ENCODE data around the gene BCAR1.

BCAR1 gene

DNA sequence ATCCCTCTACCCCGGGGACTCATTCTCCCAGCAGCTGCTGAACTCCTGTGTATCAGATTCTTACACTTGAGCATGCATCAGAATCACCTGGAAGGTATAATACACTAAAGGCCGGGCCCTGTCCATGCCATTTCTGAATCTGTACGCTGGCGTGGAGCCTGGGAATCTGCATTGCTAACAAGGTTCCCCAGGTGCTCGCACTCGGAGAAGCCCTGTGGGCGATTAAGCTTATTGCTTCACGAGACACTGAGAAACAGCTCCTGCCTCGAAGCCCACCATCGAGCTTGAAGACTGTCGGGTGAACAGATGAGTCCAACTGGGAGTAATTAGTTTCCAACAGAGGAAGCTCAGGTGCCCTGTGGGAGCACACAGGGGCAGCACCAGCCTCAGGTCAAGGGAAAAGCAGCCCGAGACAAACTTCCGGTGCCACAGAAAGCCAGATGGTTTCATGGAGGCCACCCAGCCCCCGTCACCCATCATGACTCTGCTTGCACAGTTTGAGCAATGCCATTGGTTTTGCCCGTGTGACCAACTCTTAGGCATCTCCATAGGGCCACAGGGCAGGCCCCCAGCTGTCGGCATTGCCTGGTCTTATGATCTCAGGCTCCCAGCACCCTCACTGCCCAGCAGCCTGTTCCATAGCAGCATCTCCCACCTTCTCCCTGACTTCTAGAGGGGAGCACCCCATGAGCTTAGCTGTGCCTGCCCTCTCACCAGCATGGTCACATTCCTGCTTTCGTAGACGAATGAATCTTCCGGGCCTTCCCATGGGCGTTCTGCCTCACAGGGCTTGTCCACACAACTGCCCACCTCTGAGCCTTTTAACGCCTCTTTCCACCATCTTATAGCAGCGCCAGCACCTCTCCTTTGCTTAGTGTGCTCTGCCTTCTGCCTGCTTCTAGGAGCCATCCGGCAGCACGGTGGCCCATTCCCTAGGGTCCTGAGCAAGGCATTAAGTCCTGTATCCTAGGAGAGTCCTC lies 55.3 kb downstream of the BCAR1 start:
- DNase-seq (ENCODE audit: extremely low read depth, low read depth) = no peak
- TF ChIP-seq CTCF (IDR thresholded peaks at IDR 0.05; ENCODE audit: low read depth, low read length) = no peak

DNA sequence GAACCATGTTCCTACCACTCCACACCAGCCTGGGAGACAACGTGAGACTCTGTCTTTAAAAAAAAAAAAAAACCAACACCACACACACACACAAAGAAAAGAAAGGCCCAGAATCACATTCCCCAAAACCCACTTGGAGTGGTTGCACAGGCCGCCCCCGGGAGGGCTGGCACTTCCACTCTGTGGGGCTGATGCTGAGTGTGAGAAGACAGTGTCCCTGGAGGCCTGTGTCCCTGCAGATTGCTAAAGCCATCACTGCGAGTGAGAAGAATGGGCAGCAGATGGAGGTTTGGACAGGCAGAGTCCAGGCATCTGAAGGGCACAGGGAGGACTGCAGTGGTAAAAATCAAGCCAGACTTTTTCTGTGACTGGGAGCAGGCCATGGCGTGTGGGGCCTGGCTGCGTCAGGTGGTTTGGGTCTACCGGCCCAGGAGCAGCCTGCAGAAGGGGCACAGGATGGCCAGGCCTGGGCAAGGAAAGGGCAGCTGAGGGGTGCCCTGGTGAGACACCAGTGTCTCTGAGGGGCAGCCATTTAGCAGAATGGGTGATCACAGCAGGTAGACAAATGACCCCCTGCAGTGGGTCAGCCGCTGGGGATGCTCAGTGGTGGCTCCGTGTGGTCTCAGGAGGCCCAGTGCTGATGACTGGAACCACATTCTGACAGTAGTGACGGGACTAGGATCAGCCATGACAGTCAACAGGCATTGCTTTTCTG lies 57.5 kb downstream of the BCAR1 start:
- DNase-seq (ENCODE audit: extremely low read depth, low read depth) = no peak
- TF ChIP-seq CTCF (IDR thresholded peaks at IDR 0.05; ENCODE audit: low read depth, low read length) = no peak

DNA sequence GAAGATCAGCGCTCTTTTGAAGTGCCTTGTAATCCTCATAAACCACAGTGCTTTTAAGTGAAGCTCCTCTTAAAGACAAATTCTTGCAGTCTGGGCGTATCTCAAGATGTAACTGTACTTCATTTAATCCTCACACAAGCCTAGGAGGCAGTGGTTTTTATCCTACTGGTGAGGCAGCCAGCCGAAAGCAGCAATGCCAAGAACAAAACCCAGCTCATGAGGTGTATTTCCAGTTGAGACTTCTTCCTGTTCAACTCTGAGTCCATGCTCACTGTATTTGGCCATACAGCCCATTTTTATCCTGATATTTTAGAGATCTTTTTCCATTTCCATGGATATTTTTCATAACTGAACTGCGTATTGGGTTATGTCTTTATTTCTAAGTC lies 58.2 kb downstream of the BCAR1 start:
- TF ChIP-seq CTCF (IDR thresholded peaks at IDR 0.05; ENCODE audit: low read depth, low read length) = no peak
- no peak for DNase-seq (ENCODE audit: extremely low read depth, low read depth)

GRCh38 chr16:75192606-75193264 lies 58.7 kb downstream of the BCAR1 start:
- no peak for TF ChIP-seq CTCF (IDR thresholded peaks at IDR 0.05; ENCODE audit: low read depth, low read length)
- no peak for DNase-seq (ENCODE audit: extremely low read depth, low read depth)

DNA sequence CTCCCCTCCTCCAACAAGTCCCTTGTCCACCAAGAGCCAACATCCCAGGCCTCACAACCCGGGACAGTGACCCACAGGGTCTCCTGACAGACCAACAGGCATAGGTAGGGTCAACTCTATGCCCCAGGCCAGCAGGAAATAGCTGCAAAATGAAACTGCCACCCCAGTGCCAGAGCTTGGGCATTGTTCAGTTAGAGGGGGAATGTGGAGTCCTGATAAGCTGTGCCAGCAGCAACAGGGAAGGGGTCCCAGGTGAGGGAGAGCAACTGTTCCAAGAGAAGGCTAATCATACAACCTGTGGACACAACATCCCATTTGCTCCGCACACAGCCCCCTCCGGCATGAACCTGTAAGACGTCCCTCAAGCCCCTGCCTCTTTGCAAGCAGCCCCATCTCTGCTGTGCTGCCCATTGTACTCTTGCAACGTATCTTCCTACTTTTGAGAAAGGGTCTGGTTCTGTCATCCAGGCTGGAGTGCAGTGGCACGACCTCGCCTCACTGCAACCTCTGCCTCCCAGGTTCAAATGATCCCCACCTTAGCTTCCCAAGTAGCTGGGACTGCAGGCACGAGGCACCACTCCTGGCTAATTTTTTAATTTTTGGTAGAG lies 61.7 kb downstream of the BCAR1 start:
- no peak for DNase-seq (ENCODE audit: extremely low read depth, low read depth)
- no peak for TF ChIP-seq CTCF (IDR thresholded peaks at IDR 0.05; ENCODE audit: low read depth, low read length)

DNA sequence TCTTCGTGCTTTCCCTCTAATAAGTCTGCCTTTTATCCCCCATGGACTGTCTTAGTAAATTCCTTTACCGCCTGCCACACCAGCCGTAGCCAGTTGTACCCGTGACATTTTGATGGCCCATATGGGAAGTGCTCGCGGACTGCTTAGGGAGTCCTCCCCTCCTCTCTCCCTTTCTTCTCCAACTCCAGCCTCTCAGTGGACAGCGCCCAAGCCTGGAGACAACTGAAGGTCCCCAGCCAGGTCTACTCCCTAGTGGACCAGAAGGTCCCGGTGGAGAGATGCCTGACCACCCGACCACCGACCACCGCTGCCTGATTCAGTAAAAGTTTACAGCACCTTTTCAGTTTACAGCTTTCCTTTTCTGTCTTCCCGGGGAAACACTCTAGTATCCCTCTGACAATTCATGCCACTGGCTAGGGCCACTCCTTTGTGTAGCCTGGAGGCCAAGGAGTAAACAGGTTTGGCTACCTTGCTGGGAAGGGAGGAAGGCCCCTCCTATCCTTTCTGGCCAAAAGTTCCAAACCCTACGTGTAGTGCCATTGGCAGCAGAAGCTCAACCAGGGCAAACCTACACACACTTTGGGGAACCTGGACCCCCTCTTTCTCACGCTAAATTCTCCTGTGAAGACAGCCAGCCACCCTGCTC lies 62.5 kb downstream of the BCAR1 start:
- no peak for TF ChIP-seq CTCF (IDR thresholded peaks at IDR 0.05; ENCODE audit: low read depth, low read length)

More for the DNA sequence above, 62.5 kb downstream of the BCAR1 start:
- DNase-seq (ENCODE audit: extremely low read depth, low read depth) = no peak

All from AG09319 (cell line).